Measurements from ENCODE around the gene MED15.
A peak's percentile ranks its signal among the peaks of the same experiment; 100 is the strongest.

The MED15 gene

DNA sequence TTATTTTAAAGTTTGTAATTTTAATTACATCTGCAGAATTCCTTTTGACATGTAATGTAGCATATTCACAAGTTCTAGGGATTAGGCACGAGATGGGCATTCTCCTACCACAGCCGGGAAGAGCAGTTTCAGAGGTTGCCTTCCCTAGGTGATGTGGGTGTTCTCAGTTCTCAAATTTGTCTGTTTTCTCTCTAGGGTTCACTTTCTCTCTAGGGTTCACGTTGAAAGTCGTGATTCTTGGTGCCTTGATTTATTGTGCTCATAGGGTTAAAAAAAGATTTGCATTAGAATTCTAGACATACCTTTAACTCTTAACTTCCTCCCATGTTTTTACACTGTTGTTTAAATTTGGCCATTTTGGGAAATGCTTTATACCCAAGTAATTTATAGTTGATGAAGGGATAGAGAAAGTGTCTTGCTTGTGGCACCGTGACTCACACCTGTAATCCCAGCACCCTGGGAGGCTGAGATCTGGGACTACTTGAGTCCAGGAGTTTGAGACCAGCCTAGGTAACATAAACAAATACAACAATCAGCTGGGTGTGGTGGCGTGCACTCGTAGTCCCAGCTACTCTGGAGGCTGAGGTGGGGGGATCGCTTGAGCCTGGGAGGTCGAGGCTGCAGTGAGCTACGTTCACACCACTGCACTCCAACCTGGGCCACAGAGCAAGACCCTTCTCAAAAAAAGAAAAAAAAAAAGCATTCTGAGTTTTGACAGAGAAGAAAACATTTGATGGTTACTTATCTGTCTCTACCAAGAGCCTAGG is 3.6 kb downstream of the MED15 start:
- no peak for DNase-seq

DNA sequence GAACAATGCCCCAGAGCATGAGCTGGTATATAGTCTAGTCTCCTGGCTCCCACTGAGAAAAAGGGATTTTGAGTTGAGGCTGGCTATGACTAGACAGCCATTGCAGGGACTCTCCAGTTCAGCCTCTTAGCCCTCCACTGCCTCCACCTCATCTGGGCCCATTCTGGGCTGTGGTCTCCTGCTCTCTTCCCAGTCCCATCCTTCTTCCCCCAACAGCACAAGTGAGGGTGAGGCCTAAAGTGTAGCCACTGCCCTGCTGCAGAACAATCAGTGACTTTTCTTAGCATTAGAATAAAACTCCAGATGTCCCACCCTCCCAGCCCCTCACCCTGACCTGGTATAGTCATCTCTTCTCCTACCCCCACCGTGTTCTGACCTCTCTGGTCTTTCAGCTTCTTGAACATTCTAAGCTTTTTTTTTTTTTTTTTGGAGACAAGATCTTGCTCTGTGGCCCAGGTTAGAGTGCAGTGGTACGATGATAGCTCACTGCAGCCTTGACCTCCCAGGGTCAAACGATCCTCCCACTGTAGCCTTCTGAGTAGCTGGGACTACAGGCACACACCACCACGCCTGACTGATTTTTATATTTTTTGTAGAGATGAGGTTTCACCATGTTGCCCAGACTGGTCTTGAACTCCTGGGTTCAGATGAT is 4.3 kb downstream of the MED15 start:
- DNase-seq, result no peak

DNA sequence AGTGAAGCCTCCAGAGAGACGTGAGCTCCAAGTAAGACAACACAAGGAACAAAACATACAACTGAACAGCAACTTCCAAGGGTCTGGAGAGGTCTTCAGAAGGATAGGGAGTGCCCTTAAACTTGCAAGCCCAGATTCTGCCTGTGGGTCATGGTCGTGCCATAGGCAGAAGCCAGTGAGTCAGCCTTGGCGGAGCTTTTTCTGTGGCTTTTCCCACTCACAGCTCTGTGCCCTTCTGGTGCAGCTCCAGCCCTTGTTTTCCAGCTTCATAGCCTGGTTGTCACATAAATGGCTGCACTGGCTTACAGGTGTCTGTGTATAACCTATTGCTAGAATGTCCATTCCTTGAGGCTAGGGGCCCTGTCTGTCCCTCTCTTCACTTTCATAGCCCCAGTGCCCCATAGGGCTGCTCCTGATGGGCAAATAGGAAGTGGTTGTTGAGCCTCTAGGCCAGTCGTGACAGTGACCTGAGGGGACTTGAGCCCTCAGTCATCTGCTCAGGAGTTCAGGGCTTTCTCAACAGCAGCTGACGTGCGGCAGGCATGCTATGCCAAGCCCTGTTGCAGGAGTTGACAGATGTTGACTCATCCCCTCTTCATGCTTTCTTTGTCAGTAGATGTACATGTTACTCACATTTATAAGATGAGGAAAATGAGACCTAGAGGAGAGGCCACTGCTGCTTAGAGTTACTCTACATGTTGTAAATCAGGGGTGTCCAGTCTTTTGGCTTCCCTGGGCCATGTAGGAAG is 7.4 kb downstream of the MED15 start:
- no peak for DNase-seq

DNA sequence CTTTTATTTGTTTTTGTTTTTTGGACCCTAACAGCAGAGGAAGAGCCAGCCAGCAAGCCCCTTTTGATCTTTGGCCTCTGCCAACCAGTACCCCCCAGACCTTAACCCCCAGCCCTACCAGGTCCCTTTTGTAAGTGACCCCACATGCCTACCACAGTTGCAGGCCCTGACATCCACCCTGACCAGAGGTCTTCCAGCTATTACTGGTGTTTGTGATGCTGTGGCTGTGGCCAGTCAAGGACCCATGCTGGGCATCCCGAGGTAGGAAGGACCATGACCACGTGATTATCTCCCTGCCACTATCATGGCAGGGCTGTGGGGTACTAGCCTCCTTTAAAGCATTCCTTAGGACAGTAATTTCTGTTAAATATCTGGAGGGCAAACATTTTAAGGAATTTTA is 9.0 kb downstream of the MED15 start:
- no peak for DNase-seq

DNA sequence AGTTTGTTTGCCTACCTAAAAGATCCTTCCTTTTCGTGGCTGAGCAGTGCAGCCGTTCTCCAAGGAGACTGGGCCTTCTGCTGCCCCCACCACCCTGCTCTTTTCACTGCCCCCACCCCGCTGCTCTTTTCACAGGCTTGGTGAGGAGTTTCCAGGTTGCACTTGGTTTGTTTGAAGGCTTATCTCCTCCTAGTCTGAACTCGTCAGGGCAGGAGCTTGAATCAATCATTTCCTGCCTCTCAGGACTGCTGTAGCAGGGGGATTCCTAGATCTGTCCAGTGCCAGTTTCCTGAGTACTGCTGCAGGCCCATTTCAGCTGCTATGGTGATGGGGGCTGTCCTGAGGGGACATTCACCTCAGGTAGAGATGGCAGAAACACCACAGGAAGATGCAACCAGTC is 10.0 kb downstream of the MED15 start:
- no peak for DNase-seq

DNA sequence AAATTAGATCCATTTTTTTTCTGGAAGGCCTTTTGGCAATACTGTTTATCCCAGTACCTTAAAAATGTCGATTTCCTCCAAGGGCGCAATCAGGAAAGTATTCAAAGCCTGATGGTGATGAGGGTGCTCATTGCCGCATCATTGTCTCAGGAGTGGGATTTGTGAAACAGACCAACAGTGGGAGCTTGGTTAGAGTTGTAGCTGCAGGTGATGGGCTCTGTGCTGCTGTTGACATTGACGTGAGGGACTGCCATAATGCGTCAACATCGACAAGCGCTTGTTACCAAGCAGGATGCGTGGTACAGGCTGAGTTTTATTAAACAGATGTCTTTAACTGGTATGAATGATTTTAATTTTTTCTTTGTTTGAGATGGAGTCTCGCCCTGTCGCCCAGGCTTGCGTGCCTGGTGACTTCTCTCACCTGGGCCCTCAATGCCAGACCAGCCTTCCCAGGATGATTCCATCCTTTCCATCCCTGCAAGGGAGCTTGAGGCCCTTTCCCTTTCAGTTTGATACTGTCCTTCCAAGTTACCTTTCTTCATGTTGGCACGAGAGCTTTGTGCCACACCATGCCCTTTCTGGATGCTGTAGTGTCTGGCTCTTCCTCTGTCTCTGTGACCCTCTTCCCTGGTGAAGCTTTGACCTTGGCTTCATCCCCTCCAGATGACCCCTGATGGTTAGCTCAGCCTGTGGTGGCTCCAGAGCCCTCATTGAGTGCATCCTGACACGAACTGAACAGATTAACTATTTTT is 10.6 kb downstream of the MED15 start:
- DNase-seq, result no peak

DNA sequence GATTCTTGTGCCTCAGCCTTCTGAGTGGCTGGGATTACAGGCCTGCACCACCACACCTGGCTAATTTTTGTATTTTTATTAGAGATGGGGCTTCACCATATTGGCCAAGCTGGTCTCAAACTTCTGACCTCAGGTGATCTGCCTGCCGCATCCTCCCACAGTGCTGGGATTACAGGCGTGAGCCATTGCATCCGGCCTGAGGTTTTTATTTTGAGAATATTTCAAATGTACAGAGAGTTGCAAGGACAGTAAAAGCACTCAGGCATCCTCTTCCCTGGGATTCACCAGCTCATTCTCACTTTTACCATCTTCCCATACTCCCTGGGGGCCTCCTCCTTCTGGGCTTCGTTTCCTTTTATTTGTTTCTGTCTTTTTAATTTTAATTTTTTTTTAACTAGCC is 12.1 kb downstream of the MED15 start:
- no peak for DNase-seq

DNA sequence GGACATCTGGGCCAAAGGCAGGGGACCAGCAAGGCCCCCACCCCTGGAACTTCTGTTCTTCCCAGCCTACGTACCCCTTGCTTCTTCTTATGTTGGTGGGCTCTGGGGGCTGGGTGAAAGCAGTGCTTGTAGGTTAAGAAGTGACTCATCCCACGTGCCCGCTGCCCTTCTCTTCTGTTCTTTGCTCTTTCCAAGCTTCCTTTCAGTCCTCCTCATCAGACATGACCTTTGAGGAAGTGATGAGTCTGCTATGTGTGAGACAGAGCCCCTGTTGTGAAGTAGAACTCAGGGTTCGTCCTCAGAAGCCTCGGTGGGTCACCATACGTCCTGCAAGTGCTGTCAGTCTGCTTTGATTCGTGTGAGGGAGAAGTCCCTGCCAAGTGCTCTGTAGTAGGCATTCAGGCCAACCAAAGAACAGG is 12.7 kb downstream of the MED15 start:
- no peak for DNase-seq

DNA sequence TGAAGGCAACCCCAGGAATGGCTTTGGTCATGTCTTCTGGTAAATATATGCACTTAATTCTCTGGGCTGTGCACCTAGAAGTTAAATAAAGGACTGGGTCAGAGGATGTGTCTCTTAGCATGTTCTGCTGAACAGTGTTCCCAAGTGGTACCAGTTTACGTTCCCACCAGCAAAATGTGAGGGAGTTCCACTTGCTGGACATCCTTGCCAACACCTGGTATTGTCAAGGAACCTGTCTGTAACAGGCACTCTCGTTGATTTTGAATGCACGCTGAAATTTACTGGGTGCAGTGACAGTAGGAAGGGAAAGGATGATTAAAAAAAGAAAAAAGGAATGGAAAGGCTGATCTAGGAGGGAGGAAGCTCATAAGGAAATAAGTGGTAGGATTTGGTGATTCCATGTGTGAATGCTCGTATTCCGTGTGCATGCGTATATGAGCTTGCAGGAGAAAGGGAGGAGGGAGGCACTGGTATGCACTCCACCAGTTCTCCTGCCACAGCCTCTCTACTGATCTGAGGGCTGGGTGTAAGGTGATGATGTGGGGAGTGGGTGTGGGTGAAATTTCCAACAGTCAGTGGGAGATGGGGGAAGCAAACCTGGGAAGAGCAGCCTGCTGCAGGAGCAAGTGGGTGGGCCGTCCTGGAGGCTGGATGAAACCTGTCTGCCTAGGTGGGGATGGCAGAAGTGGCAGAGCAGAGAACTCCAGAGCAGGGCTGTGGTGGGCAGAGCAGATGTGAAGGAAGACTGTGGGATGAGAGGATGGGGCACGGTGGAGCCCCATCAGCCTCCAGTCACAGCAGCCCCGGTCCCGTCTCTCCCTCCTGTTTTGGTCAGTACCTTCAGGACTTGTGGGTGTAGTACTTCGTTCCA is 15.0 kb downstream of the MED15 start:
- DNase-seq, result no peak

DNA sequence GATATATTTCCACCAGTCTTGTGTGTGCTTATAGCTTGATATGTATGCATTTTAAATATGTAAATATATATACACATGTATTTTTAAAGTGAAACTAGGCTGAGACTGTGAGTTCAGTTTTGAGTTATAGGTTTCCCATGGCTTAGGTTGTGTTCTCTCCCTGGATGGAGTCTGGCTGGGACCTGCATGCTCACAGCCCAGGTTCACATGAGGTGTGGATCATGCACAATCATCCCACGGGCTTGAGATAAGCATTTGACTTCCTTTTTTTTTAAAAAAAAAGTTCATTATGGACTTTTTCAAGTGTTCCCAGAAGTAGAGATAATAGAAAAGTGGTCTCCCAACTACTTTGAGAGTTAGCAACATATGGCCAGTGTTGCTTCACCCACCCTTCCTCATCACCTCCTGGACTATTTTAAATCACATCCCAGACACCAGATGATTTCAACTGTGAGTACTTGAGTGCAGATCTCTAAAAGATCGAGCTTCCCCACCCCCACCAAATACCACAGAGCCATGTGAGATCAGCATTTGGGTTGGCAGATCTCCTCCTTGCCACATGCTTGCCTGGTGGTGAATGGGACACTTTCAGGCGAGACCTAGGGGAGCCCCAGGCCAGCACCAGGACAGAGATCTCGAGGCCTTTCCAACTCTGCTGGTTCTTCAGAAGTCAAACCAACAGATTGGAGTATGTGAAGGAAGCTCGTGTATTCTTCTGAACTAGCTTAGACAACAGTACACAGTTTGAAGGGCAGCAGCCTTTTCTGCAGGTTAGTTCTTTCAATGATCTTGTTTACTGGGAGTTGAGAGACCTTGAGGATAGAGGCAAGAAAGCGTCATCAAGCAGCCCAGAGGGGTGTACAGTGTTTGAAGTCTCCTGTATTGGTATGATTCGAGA is 15.9 kb downstream of the MED15 start:
- DNase-seq, result no peak

DNA sequence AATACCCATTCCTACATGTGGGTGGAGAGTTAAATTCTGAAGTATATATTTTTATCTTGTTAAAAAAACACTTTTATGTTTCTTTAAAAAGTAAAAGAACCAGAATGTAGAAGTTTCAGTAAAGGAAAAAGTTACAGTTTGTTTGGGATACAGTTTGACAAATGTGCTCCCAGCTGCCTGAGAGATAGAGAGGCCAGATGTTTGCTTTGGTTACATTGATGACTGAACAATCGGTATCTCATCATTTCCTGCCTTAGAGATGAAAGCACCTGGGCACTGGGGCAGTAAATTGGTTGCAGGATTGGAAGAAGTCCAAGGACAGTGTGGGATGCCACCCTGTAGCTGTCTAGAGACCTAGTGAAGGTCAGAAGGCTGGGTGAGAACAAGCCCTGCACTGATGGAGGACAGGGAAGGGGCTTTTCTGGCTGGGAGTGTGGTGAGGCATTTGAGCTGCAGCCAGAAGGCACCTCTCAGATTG is 16.6 kb downstream of the MED15 start:
- DNase-seq, result peak; percentile 79

DNA sequence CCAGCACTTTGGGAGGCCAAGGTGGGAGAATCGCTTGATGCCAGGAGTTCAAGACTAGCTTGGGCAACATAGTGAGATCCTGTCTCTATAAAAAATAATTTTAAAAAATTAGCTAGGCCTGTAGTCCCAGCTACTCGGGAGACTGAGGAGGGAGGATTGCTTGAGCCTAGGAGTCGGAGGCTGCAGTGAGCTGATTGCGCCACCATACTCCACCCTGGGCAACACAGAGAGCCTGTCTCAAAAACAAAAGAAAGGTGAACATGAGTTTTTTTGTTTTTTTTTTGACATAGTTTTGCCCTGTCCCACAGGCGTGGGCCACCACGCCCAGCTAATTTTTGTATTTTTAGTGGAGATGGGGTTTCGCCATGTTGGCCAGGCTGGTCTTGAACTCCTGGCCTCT is 17.6 kb downstream of the MED15 start:
- DNase-seq, result no peak

DNA sequence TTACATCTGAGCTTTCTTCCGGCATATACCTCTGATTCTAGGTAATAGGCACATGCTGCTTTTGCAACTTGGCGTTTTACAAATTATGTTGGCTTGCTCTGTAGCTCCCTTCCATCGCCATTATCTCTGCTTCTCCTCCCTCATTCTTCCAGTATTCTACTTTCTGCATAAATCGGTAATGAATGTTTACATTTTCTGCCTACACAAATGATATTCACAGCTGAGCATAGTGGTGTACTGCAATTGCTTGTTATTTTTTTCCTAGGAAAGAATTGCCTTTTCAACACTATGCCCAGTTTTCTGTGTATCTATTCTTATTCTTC is 18.9 kb downstream of the MED15 start:
- no peak for DNase-seq

DNA sequence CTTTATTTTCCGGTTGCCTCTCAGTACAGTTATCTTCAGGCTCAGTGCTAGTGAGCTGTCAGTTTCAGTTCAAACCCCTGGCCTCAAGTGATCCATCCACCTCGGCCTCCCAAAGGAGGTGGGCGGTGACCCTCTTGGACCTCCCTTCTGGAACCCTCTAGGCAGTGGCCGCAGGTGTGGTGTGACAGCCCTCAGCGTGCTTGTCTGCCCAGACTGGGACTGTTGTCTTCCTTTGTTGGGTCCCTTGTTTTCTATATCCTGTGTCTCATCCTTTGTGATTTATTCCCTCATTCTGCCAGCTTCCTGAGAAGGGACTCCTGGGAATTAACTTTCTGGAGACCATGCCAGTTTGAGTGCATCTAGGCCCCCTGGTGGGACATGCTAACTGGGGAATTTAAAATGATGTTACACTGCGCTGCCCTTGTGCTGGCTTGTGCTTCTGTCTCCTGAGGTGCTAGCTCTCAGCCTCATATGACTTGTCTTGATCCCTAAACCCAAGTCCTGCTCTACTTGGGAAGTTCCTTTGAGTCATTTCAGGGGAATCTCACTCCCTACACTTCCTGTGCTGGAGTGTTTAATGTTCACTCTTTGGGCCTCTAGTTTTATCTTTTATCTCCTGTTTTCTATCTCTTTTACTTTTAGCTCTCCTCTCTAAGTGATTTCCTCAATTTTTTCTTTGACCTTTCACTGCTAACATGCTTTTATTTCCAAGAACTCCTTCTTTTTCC is 19.4 kb downstream of the MED15 start:
- no peak for DNase-seq

DNA sequence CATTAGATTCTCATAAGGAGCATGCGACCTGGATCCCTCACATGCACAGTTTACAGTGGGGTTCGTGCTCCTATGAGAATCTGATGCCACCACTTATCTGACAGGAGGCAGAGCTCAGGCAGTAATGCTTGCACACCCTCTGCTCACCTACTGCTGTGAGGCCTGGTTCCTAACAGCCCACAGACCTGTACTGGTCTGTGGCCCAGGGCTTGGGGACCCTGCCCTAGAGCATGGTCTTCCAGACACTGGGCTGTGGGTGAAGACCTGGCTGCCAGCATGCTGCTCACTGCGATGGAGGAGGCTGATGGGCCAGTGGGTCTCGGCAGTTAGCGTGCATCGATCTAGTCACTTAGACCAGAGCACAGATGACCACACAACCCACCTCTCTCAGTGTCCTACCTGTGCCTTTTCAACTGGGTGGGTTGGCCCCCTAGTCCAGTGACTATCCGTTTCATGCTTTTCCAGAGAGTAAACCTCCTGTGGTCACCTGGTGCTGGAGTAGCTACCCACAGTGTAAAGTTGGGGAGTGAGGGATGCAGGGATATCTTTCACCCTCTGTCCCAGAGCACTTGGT is 21.1 kb downstream of the MED15 start:
- DNase-seq, result no peak

DNA sequence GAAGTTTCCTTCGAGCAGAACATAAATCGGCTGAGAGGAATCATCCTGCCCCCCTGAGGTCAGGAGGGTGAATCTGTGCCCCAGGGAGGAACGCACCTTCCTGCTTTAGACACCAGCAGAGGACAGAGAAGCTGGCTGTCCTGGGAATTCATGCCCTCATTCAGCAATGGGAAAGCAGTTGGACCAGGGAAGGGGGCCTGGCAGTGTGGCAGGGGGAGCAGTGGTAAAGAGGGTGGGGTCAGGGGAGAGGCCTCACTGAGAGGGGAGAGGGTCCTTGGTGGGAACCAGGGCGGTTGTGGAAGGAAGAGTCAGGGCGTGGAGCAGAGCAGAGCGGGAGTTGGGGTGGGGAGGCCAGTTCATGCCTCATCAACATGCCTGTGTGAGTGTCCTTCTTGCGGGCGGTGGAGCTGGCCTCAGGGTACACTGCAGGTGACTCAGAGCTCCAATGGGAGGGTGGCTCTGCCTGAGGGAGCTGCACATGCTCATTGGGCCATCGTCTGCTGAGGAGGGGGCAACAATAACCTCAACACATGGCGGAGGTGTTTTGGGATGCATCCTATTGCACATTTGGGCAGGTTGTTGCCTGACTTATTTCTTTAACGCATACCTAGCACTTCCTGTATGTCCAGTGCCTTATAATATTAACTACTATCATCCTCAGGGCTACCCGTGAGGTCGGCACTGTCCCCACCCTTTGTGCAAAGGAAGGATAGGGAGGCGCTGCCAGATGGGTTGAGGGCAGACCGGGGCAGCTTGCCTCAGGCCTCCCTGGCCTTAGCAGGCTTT is 23.2 kb downstream of the MED15 start:
- DNase-seq, result no peak

DNA sequence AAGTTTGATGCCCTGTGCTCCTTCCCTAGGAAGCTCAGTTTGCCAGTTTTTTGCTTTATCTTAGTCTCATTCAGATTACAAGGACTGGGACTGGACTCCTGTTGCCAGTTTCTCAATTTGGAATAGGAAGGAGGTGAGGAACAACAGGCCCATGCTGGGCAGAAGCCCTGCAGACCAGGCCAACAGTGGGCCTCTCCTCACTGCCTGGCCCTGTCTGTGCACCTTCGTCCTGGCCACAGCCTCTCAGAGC is 23.7 kb downstream of the MED15 start:
- DNase-seq, result no peak

DNA sequence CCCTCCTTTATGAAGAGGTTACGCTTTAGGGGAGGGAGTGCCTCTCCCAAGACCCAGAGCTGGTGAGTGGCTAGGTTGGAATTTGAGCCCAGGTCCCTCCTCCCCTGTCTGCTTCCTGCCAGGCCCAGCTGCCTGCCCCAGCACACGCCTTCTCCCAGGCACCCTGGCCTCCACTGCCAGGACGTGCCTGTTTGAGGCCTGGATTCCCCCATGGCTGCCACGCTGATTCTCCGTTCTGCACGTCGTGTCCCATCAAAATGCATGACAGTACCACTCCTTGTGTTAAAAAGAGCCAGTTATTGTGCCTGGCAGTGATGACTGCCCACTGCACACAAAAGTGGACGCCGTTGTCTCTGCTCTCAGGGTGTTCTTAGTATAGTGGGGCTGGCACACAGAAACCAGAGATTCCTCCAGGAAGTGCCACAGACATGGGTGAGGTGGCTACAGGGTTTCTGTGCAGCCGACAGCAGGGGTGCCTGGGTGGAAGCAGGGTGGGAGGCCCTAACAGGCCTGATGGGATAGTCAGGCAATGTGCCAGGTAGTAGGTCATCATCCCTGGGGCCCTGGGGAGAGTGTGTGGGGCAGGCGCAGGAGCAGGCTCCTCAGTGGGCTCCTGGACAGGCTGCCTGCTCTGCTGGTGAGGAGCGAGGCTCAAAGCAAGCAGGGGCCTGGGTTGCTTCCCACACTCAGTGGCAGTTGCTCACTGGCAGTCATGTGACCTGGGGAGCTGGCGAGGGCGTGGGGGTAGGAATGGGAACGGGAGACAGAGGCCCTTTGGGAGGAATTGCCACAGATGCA is 24.2 kb downstream of the MED15 start:
- peak; percentile 74 for DNase-seq

Data from NCI-H510A treated with DMSO at 0.1 percent for 48 hours (cell line).